Activated naive CD4-positive, alpha-beta T cell treated with anti-CD3 and anti-CD28 coated beads for 36 hours (primary cell): ENCODE measurements around the gene ULBP2. TPM values are rescaled to one million over a fixed set of nuclear protein-coding genes. Genes with fewer than 3 reads are reported as not detected.

Experiments used
- total RNA-seq, 2 experiments: library from RNA; stranded (reverse); gene quantifications; one replicate each; pipeline ENCODE4 v1.2.3, GENCODE V29; 2021

Gene ULBP2
- total RNA-seq, 2 experiments from 2014 or later = 0.69 to 1.4 TPM

Other genes with a start within 250 kb of the ULBP2 start
- 10 to 100 TPM; 18.1 to 19.6 TPM for gene LATS1, start 223.9 kb upstream of the ULBP2 start, total RNA-seq
- gene NUP43, start 195.5 kb upstream of the ULBP2 start, total RNA-seq = 10 to 100 TPM; 68.1 to 71.9 TPM
- gene PCMT1, start 192.3 kb upstream of the ULBP2 start, total RNA-seq = 10 to 100 TPM; 71.9 to 74.5 TPM
- gene LRP11, start 77.7 kb upstream of the ULBP2 start, total RNA-seq = 1 to 10 TPM; 4.6 to 4.7 TPM
- gene RAET1E, start 43.9 kb upstream of the ULBP2 start, total RNA-seq = not detected
- gene RAET1G, start 18.9 kb upstream of the ULBP2 start, total RNA-seq = not detected
- gene ULBP1, start 21.9 kb downstream of the ULBP2 start, total RNA-seq = 1 to 10 TPM; 2.6 to 2.8 TPM
- not detected for gene RAET1L, start 83.5 kb downstream of the ULBP2 start, total RNA-seq
- not detected for gene ULBP3, start 127.1 kb downstream of the ULBP2 start, total RNA-seq
- gene PPP1R14C, start 201.0 kb downstream of the ULBP2 start, total RNA-seq = not detected